Stimulated activated CD8-positive, alpha-beta memory T cell treated with anti-CD3 and anti-CD28 coated beads, Interleukin-2, amount 100 ng/mL, for 1 hour (primary cell): ENCODE measurements around the gene CCDC28A.
"Not testable (repeated sequence)": the region's sequence is repeated elsewhere in the genome, so short reads cannot be mapped to it uniquely, and the experiment has no call there.

ENCODE experiments used
- DNase-seq, 2 donors: peaks; one replicate each; pipeline ENCODE4 v3.0.0-alpha.2; 2020; ENCODE audit warnings: low read depth in 2 of 2

CCDC28A gene

DNA sequence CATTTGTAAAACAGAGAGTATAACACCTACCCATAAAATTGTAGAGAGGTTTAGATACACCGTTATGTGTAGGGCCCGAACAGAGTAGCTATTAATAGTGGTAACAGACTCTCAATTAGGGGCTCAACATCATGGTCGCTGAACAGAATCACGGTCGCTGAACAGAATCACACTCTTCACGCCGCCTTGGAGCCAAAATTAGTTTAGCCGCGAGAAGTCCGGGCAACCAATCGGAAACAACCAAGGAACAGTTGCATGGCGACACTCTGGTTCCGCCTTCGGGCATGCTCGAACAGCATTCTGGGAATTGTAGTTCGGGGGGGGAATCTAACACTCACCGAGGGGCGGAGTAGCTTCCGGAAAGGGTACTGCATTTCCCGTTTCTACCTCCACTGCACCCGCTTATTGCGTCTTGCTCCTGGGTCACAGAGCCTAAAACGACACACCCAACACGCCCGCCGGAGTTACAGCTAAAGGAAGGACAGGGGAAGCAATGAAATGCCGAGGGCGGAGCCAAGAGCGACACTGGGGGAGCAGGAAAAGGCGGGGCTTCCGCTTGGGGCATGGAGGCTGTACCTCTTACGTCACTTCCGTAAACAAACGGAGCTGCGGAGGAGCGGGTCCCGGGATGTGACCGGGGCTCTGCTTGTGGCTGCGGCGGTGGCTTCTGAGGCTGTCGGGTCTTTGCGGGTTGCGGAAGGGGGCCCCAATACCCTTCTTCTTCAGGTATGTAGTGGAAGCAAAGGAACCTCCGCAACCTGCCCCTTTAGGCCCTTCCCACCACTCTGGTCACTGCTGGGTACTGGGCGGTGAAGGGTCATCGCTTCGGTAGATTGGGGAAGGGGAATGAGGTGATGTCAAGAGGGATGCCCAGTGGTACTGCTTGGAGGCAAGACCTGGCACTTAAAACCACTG is at the start of gene CCDC28A:
Gene CCDC28A (plus strand): TSS at position 593 of the 915 bp plus-strand sequence. CDS start 2,352 bp downstream, outside the sequence.
- DNase-seq: peak; percentile 84 to 90

DNA sequence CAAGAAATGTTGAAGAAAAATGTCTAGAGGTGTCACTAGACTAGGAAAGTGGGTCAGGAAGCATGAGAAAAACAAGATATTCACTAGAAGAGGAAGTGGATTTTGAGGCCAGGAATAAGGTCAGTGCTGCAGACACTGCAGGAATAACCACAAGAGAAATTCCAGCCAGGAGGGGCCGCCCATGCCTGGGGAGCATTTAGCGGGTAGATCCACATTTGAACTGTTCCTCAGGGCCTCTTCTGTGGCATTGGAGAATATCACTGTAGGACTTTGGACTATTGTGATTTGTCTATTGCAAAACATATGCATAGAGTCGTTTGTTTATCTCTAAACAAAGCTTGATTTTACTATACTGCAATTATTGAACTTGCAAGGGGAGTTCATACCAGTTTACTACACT is 49.6 kb upstream of the CCDC28A start:
- DNase-seq: no peak

DNA sequence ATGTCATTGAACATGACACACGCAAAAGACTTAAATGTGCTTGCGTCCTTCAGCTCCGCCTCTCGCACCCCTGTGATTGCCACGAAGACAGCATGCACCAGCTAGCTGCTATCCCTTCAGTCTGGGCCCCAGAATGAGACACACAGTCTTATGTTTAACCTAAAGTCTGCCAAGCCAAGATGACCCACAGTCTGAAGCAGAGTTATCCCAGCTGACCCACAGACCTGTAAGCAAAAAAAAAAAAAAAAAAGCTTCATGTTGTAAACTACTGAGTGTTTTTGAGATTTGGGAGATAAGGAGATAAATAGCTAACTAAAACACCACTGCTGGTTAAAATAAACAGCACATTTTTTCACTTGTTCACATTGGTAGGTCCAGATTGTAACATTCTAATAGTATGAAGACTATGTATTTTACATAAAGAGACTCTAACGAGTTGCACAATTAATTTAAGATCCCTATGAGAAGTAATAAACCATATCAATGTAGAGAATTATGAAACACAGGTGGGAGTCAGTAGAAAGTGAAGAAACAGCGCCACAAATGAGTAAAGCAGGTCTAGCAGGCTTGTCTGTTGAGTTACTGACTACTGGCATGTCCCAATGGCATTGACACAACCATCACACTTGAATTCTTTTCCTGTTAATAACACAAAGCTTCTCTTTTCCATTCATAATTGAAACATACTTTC is 47.4 kb upstream of the CCDC28A start:
- no peak for DNase-seq

DNA sequence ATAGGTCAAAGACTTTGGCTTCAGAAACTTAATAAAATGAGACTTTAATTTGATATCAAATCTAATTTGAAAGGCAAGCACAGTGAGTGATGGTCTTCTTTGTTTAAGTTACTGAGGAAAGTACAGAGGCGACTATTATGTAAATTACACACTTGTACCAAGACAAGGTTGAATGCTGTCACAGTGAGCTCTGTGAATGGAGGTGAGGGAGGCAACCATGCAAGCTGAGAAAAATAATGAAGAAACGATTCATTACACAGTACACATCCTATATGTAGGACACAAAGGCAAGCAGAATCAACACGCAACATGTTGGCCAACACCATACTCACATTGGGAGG is 46.8 kb upstream of the CCDC28A start:
- no peak for DNase-seq

DNA sequence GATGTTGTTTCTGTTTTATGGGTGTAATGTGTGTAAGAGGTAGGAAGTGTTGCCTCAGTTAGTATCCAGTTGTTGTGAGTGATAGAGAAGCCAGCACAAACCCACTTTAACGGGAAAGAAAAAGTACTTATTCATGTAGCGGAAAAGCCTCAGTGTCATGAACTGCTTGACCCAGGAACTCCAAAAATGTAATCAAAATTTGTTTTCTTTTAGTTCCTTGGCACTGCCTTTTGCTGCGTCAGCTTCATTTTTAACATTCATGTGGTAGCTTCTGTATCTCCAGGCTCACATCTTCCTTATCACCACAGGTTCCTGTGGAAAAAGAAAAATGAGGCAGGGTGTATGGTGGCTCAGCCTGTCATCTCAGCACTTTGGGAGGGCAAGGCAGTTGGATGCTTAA is 46.4 kb upstream of the CCDC28A start:
- no peak for DNase-seq

DNA sequence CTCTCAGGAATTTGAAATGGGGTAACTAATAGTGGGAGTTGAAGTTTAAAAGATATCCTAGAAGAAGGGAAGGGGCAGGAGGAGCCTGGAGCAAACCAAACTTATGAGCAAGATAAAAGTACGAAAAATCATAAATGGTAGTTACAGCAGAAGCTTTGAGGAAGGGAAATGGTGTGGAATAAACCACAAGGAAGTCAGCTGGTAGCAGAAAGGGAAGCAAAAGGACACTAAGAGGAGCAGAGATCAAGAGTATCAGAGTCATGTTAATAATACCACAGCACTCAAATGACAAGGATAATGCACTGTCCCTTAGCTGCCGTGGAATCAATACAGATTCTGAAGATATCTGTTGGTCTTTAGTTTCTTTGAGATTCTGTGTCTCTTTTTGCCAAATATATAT is 44.9 kb upstream of the CCDC28A start:
- DNase-seq: no peak

DNA sequence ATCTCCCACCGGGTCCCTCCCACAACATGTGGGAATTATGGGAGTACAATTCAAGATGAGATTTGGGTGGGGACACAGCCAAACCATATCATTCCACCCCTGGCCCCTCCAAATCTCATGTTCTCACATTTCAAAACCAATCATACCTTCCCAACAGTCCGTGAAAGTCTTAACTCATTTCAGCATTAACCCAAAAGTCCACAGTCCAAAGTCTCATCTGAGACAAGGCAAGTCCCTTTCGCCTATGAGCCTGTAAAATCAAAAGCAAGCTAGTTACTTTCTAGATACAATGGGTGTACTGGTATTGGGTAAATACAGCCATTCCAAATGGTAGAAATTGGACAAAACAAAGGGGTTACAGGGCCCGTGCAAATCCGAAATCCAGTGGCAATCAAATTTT is 43.5 kb upstream of the CCDC28A start:
- not testable (repeated sequence) for DNase-seq

DNA sequence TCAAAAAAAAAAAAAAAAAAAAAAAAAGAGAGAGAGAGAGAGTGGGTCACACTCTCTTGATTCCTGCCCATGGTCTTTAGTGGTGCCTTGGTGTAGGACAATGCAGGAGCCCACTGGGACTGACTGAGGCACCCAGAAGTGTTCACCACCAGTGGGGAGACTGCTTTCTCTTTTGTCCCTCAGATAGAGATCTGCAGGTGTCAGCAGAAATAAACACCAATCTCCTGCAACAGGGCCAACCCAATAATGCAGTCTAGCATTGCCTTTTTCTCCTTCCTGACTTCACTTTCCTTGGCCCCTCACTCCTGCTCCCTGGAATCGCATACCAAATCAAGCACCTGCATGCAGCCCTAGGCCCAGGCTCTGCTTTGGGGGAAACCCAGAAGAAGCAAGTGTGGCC is 39.0 kb upstream of the CCDC28A start:
- no peak for DNase-seq

DNA sequence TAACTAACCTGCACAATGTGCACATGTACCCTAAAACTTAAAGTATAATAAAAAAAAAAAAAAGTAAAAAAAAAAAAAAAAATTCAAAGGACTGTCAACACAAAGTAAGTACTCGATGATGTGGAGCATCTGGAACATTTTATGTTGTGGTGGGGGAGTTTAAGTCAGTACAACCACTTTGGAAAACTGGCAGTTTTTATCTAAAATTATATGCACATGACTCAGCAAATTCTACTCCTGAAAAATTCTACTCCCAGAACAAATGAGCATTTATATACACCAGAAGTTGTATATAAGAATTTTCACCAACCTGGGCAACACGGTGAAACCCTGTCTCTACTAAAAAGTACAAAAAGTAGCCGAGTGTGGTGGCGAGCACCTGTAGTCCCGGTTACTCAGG is 36.9 kb upstream of the CCDC28A start:
- DNase-seq: no peak

DNA sequence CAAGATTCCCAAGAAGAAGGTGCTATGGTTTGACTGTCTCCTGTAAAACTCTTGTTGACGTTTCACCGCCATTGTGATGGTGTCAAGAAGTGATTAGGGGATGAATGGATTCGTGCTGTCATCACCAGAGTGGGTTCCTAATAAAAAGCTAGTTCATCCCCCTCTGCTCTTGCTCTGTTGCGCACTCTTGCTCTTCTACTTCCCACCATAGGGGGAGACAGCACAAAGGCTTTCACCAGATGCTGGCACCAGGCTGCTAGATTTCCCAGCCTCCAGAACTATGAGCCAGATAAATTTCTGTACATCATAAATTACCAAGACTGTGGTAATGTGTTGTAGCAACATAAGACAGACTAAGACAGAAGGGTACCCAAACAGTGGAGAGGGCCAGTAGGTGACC is 21.6 kb upstream of the CCDC28A start:
- DNase-seq: no peak

DNA sequence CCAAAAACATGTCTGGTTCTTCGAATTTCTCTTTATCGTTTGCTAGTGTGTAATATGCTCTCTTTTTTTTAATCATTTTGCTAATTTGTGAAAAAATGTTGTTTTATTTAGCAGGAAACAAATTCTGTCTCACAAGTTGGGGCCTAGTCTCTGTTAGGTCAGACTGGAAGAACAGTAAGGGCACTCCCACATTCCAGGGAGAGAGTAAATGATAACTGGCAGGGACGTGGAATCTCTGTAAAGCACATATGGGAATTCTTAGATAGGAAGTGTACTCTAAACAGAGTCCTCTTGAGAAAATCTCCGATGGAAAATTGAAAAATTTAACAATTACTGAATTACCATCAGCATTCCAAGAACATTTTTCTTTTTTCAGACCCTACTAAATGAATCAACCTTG is 16.4 kb upstream of the CCDC28A start:
- DNase-seq: no peak

DNA sequence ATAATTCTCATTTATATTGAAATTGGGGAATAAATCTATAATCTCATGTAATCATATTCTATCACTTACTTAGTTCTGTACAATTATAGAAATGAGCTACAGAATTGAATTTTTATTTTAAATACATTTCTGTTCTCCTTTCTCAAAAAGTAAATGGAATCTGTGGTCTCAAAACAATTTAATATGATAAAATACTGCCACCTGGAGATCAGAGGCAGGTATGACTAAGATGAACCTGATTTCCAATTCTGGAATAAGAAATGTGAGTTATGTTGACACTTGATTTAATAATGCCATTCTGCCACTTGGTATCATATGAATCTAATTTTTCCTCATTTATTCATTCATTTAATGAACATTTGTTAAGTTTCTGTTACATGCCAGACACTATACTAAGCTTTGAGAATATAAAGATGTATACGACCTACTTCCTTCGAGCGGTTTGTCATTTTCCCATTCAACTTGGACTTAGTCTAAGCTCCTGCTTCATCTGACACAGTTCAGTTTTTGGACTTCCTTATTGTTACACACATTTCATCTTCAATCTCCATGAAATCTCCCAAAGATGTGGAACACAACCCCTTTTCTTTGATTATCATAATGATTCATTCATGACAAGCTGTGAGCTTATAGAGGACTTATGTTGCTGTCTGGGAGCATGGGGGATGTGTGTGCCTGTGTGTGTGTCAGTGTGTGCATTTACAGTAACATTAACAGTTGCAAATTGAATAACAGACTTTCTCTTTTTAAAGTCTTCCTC is 7.5 kb upstream of the CCDC28A start:
- no peak for DNase-seq

DNA sequence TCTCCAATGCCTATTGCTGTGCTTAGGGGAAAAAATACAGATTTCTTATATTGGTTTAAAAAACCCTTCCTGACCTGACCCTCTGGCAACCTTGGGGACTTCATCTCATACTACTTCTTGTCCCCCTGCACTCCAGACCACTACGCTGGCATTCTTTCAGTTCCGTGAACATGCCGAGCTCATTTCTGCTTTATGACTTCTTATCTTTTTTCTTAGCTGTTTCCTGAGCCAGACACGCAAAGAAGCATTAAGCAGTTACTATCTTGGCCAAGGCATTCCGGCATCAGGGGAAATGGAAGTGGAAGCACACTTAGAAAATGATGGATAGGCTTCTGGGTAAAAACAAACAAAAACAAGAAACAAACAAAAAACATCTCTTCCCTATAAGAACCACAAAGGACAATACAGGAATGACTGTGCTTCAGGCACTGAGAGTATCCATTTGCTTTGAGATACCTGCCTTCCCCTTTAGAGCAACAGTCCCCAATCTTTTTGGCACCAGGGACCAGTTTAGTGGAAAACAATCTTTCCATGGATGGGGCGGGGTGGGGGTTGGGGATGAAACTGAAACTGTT is 4.4 kb upstream of the CCDC28A start:
- DNase-seq: no peak

DNA sequence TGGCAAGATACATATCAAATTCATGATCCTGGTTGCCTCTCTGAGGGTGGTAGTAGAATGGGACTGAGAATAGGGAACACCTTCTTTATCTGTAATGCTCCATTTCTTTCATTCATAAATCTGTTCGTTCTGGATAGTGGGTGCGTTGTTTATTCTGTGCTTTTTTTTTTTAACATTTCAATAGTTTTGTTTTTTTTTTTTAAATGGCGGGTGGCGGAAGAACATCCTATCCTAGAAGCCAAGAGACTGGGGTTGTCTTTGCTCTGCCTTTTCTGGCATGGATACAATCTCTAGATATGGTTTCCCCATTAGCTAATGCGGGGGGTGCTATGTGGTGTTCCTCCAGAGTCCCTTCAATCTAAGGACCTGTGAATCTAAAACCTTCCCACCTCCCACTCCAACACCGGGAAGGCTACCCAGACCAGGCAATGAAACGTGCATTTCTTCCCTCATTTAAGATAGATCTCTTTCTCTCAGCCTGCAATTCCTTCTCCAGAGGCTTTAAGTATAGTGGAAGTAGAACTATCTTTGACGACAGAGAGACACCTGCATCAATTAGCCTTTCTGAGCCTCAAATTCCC is 883 bp upstream of the CCDC28A start:
- DNase-seq: no peak

DNA sequence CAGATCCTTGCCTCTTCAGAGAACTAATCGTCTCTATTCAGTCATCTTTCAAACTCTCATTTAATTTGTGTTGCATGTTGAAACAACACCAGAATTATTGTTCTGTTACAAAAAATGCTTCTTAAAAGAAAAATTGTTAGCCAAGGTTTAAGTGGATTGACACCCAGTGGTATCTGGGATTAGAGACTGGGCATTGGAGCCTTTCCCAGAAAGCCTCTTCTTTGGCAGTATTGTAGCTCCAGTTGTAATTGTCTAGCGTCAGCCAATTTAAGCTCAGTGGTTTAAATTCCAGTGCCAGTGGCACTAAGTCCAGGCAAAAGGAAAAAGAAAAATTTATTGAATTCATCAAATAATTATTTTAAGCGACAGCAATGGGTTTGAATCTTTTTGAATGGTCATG is 801 bp downstream of the CCDC28A start:
- no peak for DNase-seq

DNA sequence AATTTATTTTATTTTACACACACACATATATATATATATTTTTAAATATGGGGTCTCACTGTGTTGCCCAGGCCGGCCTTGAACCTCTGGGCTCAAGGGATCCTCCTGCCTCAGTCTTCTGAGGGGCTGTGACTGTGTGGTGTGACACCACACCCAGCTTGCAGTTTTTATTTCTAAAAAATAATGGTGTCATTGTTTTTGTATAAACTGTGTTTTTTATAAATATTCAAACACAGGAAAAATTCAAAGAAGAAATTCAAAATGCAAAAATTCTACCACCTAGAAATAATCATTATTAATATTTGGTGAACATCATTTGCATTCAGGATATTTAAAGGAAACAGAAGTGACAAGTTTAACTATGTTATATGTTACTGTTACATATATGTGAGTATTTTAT is 3.1 kb downstream of the CCDC28A start:
- DNase-seq: no peak

DNA sequence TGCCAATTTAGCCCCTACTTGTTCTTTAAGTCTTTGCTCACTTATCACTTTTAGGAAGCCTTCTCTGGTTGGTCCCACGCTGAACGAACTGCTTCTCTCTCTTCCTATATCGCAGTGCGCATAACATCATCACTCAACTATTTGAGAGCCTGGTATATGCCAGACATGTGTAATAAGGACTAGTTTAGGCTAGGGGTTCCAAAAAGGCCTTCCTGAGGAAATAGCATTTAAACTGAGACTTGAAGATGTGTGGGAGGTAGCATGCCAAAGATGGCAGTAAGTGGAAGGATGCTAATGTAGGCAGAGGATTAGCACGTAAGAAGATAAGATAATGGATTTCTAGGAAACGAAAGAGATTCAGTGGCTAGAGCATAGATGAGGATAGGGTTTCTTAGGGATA is 4.8 kb downstream of the CCDC28A start:
- DNase-seq: no peak

DNA sequence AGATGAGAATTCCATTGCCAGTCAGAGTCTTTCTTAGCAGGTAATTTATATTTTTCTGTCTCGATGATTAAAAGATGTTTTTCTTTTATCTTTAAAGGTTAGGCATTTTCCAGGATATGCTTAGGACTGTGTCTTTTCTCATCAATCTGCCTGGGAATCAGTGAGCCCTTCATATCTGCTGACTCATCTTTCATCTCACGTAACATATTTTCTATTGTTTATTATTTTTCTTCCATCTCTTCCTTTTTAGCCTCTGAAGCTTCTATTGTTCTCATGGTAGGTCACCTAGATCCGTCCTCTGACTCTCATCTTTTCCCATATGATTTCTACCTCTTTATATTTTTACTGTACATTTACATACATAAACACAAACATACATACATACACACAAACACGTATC is 8.7 kb downstream of the CCDC28A start:
- no peak for DNase-seq

DNA sequence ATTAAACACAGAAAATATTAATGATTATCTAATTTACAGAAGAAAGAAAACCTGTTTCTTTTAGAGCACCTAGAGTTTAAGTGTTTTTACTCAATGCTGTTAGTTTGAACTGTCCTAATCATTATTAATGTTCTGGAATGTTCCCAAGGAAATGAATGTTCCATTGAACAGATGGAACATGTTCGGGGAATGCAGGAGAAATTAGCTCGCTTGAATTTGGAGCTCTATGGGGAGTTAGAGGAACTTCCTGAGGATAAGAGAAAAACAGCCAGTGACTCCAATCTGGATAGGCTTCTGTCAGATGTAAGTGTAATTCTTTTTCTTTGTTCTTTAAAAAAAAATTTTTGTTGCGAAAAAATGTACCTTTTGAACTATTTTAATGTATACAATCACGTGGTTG is 11.5 kb downstream of the CCDC28A start:
- no peak for DNase-seq

DNA sequence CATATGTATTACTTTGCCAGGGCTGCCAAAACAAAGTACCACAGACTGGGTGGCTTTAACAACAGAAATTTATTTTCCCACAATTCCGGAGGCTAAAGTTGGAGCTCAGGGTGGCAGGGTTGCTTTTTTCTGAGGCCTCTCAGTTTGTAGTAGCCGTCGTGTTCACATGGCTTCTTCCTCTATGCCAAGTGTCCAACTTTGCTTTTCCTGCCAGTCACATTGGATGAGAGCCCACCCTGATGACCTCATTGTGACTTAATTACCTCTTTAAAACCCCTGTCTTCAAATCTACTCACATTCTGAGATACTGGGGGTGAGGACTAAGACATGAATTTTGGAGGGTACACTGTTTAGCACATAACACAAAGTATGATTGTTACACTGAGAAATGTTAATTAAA is 12.4 kb downstream of the CCDC28A start:
- no peak for DNase-seq

DNA sequence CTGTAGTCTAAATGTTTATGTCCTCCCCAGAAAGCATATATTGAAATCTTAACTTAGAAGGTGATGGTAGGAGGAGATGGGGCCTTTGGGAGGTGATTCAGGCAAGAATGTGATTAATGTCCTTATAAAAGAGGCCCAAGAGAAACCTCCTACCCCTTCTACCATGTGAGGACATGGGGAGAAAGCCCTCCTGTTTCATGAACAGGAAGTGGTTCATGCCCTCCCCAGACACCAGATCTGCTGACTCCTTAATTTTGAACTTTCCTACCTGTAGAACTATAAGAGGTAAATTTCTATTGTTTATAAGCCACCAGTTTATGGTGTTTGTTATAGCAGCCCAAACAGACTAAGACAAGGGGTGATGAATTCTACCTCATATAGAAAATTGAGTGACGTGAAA is 13.6 kb downstream of the CCDC28A start:
- no peak for DNase-seq
